H7 (cell line): ENCODE measurements around the gene TNIK. TPM values are rescaled to one million over a fixed set of nuclear protein-coding genes. Genes with fewer than 3 reads are reported as not detected.

Experiments
- DNase-seq: peaks from one replicate; pipeline ENCODE4 v3.0.0; 2012
- H3K27me3 ChIP-seq: 2 replicates; pipeline ENCODE4 v1.6.0; 2011; ENCODE audit warnings: mild to moderate bottlenecking, low read length; ENCODE audit not compliant: control insufficient read depth, insufficient read depth
- H3K36me3 ChIP-seq: replicated peaks from 2 replicates; pipeline ENCODE4 v1.5.1; 2011; ENCODE audit warnings: low read length; ENCODE audit not compliant: control insufficient read depth, insufficient read depth
- H3K4me3 ChIP-seq: 2 replicates; pipeline ENCODE4 v1.5.1; 2011; ENCODE audit warnings: low read depth, mild to moderate bottlenecking, control low read depth, low read length, moderate library complexity; ENCODE audit not compliant: insufficient read depth
- total RNA-seq: library from RNA; depleted of rRNA; stranded (reverse); fragments of >200 nt; shearing (Covaris generic); gene quantifications from 2 replicates; pipeline ENCODE4 v1.2.3, GENCODE V29; 2014

Gene TNIK
- total RNA-seq, 1 experiment from 2014 or later: 16.4 TPM

GRCh38 chr3:171044835-171045793 is 415.1 kb downstream of the TNIK start:
- DNase-seq: no peak
- no peaks in the 10 kb centered on the region for H3K27me3 ChIP-seq
- H3K36me3 ChIP-seq: no peaks in the 10 kb centered on the region
- H3K4me3 ChIP-seq: no peak overlapping the region

- no peaks in the 10 kb centered on the region for H3K27me3 ChIP-seq
- DNase-seq: no peak
- H3K36me3 ChIP-seq: no peaks in the 10 kb centered on the region
- H3K4me3 ChIP-seq: no peak overlapping the region
These were observed 415.8 kb downstream of the TNIK start for GRCh38 chr3:171044384-171044783.

GRCh38 chr3:171039674-171040073 is 420.5 kb downstream of the TNIK start:
- no peaks in the 10 kb centered on the region for H3K36me3 ChIP-seq
- H3K27me3 ChIP-seq: no peaks in the 10 kb centered on the region
- no peak for DNase-seq
- no peak overlapping the region for H3K4me3 ChIP-seq

GRCh38 chr3:171038342-171038741 is 421.9 kb downstream of the TNIK start:
- DNase-seq: no peak
- H3K4me3 ChIP-seq: no peak overlapping the region
- no peaks in the 10 kb centered on the region for H3K36me3 ChIP-seq
- H3K27me3 ChIP-seq: no peaks in the 10 kb centered on the region

GRCh38 chr3:171028779-171029232 is 431.4 kb downstream of the TNIK start:
- H3K4me3 ChIP-seq: peak overlapping the region; percentile 16; the same call in 1 of the 2 replicates
- no peaks in the 10 kb centered on the region for H3K36me3 ChIP-seq
- no peak for DNase-seq
- H3K27me3 ChIP-seq: peaks cover 2% of the 10 kb centered on the region; the same call in 1 of the 2 replicates

- Histone ChIP-seq H3K36me3 (no peaks in the 10 kb centered on the region), H3K4me3 (peak overlapping the region; percentile 16; the same call in 1 of the 2 replicates), H3K27me3 (peaks cover 2% of the 10 kb centered on the region; the same call in 1 of the 2 replicates)
- DNase-seq: peak; percentile 58
These were observed 432.0 kb downstream of the TNIK start for GRCh38 chr3:171028025-171028778.

GRCh38 chr3:171026597-171027293 is 433.5 kb downstream of the TNIK start, which contains the start of gene SLC2A2:
TSS of gene SLC2A2 (minus strand) at chr3:171026720. CDS start at chr3:171026670, 50 bp downstream.
- no peak within 1 kb of the TSS for H3K4me3 ChIP-seq
- no peak for DNase-seq
- peaks cover 2% of the 10 kb centered on the region; the same call in 1 of the 2 replicates for H3K27me3 ChIP-seq
- H3K36me3 ChIP-seq: no peaks in the 10 kb centered on the region

- H3K36me3 ChIP-seq: no peaks in the 10 kb centered on the region
- no peak overlapping the region for H3K4me3 ChIP-seq
- peaks cover 1% of the 10 kb centered on the region; the same call in 1 of the 2 replicates for H3K27me3 ChIP-seq
- no peak for DNase-seq
These were observed 436.6 kb downstream of the TNIK start for GRCh38 chr3:171023566-171023965.

GRCh38 chr3:171021377-171021776 is 438.8 kb downstream of the TNIK start:
- Histone ChIP-seq H3K4me3 (no peak overlapping the region), H3K27me3 (no peaks in the 10 kb centered on the region), H3K36me3 (no peaks in the 10 kb centered on the region)
- no peak for DNase-seq

- H3K36me3 ChIP-seq: no peaks in the 10 kb centered on the region
- DNase-seq: peak; percentile 14
- no peaks in the 10 kb centered on the region for H3K27me3 ChIP-seq
- no peak overlapping the region for H3K4me3 ChIP-seq
These were observed 441.9 kb downstream of the TNIK start for GRCh38 chr3:171018156-171018935.

GRCh38 chr3:171013822-171014748 is 446.1 kb downstream of the TNIK start:
- Histone ChIP-seq H3K27me3 (no peaks in the 10 kb centered on the region), H3K4me3 (no peak overlapping the region), H3K36me3 (no peaks in the 10 kb centered on the region)
- no peak for DNase-seq

- H3K36me3 ChIP-seq: no peaks in the 10 kb centered on the region
- no peak overlapping the region for H3K4me3 ChIP-seq
- no peak for DNase-seq
- H3K27me3 ChIP-seq: no peaks in the 10 kb centered on the region
These were observed 448.3 kb downstream of the TNIK start for GRCh38 chr3:171011873-171012336.
